GM21825 (cell line): ENCODE measurements around the gene WDR5.

ENCODE experiments used
- ATAC-seq: cut with Tn5 transposase; IDR thresholded peaks from one replicate; pipeline ENCODE4 v1.9.1; 2021; ENCODE audit warnings: mild to moderate bottlenecking, moderate library complexity; ENCODE audit not compliant: unreplicated experiment

The WDR5 gene

DNA sequence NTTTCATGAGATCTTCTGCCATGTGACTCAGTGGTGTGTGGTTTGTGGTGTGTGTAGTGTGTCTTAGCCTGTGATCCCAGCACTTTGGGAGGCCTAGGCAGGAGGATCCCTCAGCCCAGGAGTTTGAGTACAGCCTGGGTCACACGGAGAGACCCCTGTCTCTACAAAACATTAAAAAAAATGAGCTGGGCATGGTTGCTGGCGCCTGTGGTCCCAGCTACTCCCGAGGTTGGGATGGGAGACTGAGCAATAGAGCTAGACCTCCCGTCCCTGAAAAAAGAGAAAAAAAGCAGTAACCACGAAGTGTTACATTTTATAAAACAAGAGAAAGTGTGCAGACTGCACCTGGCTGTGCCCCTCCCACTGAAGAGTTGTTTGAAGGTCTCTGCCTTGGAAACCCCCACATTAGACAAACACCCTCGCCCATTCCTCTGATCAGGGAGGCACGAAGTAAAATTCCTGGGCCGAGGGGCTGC lies 49.7 kb downstream of the WDR5 start:
- ATAC-seq: no peak

DNA sequence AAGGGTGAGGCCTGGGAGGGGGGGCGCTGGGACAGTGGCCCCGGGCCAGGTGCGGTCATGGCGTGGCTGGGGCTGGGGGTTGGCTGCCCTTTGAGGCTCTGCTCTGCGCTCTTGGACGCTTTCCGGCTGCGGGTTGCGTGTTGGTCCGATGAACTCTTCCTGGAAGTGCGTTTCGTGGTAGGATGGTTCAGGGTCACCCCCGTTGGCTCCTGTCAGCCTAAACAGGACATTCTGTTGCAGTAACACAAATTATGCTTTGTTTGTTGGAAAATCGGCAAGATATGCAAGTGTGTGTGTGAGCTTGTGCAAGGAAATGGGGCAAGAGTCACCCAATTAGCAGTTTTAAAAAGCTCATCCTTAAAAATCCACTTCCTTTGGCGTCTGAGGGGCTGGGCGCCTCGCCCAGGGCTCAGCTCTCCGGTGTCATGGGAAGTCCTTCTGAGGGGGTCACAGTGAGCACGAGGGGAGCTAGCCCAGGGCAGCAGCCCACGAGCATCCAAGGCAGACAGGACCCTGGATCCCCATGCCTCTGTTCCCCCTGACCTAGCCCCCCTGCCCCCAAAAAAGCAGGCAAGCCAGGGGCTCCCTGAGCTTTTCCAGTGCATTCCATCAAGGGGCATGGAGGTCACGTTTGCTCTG lies 50.7 kb downstream of the WDR5 start:
- ATAC-seq: no peak

GRCh38 chr9:134187110-134187531 lies 51.2 kb downstream of the WDR5 start:
- ATAC-seq: no peak

DNA sequence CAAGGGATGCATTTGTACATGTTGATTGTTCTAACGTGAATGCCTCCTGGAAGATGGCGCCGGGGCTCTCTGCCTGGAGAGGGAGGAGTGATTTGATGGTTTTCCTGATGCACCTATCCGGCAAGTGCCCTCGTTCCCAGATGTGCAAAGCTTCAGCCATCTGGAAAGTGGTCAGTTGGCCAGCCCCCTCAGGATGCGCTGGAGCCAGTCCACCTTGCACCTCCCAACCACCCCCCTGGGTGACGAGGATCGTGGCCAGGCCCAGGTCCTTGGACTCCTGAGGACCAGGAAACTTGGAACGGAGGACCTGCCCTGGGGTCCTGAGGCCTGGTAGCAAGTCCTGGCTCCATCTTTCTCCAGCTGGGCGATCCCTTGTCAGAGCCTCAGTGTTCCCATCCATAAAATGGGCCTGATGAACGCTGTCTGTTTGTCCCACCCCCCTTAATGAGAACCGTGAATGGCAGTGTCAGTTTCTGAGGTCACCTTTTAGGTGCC lies 52.1 kb downstream of the WDR5 start:
- no peak for ATAC-seq

DNA sequence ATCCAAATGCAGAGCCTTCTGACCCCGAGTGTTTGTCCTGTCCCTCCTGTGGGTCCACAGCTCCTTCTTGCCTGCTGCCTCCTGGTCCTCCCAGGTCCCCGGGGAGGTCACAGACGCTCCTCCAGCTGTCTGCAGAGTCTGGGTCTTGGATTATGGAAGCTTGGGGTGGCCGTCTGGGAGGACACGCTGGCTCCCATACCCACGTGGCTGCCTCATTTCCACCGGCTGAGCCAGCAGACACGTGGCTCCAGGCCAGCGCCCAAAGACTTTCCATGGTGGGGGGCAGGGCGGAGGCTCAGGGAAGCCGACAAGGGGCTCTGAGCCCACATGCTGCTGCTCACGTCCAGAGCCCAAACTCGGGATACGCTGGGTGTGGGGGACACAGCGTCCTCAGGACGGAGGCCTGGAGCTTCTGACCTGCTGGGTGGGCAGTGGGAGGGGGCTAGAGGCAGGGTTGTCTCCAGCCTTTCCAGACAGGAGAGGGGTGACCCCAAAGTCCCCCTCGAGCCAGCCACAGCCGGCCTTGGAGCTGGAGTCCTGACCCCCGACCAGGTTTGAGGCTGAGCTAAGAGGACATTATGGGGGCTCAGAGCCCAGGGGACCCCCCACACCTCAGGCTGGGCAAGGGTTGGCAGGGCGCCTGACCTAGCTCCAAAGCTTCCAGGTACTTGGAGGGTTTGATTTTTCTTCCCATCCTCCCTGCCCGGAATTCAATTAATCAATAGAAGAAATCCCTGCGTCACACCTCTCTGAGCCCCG lies 52.7 kb downstream of the WDR5 start:
- ATAC-seq: no peak

GRCh38 chr9:134189145-134189469 lies 53.2 kb downstream of the WDR5 start:
- no peak for ATAC-seq

GRCh38 chr9:134189470-134190231 lies 53.8 kb downstream of the WDR5 start:
- ATAC-seq: no peak

DNA sequence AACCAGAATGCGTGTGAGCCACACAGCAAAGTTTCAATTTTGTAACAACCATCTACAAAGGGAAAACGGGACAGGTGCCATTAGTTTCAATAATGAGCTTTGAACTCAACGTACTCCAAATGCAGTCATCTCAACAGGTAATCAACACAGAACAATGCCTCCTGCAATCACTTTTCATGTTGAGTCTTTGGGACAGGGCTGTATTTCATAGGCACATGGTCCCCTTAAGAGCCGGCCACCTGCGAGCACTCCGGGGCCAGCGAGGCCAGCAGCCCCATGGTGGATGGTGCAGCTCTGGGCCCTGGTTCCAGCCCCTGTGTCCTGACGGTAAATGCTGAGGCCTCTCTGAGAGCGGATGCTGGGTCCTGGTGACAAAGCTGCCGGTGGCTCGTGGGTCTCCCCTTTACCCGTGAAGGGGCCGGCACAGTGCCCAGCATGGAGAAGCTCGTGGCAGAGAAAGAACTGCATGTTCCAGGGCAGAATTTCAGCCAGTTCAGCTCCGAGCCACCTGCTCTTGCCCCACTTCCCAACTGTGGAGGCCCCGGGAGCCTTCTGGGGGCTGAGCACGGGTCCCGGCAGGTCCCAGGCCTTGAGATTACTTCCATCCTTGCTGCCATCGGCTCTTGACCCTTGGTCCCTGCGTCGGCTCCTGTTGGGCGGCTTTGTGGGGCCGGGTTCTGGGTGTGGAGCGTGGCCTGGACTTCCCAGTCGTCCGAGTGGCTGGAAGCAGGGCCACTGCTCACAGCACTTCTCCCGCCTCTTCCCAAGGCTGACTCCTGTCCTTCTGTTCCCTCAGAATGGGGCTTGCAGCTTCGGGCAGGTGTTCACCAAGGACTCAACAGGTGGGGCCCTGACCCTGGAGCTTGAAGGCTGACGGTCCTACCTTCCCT lies 54.6 kb downstream of the WDR5 start:
- no peak for ATAC-seq

DNA sequence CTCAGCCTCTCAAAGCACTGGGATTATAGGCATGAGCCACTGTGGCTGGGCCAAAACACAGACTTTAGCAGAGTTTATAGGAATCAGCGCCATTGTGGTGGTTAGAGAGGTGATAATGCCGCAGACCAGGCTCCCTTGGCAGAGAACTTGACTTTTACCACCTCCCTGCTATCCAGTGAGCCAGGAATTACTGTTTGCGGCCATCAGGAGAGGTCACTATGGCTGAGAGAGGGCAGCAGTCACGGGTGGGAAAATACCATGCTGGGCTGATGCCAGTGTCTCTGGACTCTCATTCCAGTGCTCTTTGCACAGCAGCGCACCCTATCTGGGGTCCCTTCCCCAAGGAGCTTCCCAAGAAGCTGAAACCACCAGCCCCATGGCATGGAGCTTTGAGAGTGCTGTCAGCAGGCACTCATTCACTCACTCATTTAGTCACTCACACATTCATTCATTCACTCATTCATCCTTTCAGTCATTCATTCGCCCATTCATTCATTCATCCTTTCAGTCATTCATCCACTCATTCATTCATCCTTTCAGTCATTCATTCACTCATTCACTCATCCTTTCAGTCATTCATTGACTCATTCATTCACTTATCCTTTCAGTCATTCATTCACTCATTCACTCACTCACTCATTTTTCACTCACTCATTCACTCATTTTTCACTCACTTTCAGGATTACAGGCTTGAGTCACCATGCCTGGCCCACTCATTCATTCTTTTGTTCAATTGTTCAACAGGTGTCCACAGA lies 55.8 kb downstream of the WDR5 start:
- ATAC-seq: no peak

DNA sequence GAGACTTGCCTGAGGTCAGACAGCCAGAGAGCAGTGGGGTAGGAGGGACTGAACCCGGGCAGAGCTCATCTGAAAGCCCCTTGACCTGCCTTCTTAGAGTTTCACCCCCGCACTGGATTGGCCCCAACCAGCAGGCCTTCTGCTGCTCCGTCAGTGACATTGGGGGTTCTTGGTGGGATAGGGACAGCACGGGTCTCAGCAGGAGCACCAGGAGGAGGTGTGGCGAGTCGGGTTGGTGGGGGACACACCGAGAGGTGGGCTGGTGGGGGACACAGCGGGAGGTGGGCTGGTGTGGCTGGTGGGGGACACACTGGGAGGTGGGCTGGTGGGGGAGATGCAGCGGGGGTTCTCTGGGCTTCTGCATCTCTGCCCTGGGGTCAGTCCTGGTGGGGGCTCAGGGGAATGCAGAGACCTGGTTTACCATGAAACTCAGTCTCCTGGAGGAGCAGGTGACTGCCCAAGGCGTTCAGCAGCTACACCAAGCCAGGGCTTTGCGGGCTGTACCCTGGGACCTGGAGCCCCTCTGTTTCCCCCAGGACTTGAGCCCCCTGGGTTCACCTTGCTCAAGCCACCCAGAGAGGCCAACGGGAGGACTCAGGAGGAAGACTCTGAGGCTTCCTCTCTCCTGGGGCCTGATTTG lies 56.5 kb downstream of the WDR5 start:
- no peak for ATAC-seq

DNA sequence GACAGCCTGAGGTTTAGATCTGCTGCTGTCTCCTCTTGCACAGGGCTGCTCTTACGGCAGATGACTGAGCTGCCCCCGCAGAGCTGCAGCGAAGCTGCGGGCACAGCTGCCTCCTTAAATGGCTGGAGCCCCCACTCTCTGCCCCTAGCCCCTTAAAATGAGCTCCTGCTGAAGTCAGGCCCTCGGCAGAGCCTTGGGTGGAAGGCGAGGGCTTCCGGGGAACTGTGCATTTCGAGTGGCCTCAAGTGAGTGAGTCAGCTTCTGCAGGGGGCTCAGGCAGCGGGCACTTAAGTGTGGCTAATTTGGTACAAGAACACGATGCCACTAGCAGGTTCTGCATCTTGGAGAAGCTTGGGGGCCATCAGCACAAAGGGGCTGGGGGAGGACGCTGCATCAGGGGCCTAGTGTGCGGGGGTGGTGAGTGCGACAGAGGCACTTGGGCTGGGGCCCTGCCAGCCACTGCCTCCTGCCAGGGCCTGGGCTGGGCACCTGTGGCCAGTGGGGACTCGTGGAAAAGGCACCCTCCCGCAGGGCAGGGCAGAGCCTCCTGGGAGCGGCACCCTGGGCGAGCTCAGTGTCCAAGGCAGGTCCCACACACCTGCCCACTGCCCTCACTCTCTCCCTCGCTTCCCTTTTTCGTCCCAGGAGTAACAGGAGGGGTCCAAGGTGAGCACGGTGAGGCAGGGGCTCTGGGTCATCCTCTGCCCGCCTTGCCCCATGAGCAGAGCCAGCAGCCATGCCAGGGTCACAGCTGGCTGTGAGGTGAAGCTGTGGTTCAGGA lies 57.3 kb downstream of the WDR5 start:
- ATAC-seq: no peak

DNA sequence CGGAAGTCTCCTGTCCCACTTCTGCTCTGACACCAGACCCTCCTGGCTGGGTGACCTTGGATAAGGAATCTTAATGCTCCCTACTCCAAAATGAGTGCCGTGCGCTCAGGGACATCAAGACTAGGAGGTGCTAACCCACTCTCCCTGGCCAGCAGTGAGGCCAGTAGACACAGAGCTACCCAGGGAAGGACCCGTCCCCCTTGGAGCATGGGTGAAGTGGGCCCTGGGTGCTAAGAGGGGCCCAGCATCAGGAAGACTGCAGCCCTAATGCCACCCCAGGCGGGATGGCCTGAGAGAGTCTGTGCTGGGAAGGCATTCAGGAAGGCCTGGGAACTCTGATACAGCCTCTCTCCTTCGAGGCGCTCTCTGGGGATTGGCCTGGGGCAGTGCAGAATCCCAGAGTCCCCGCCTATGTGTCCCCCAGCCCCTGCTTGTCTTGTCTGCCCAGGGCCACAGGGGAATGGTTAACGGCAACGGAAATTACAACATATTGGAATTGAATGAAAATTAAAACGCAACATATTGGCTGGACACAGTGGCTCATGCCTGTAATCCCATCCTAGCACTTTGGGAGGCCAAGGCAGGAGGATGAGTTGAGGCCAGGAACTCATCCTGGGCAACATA lies 58.1 kb downstream of the WDR5 start:
- ATAC-seq: no peak

DNA sequence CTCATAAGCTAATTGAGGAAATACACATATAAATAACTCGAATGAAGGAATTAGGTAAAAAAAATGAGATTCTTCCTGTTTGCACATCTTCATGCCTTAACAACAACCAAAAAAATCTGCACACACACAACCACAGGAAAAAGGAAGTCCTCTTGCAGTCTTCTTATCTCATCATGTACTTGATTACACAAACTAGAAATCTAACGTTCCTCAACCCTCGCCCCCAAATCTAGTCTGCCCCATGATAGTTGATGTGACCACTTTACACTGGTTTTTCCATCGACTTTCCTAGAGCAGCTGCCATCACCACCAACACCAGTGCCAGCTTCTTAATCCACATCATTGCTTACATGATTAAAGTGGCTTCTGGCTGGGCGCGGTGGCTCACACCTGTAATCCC lies 59.7 kb downstream of the WDR5 start:
- ATAC-seq: no peak

DNA sequence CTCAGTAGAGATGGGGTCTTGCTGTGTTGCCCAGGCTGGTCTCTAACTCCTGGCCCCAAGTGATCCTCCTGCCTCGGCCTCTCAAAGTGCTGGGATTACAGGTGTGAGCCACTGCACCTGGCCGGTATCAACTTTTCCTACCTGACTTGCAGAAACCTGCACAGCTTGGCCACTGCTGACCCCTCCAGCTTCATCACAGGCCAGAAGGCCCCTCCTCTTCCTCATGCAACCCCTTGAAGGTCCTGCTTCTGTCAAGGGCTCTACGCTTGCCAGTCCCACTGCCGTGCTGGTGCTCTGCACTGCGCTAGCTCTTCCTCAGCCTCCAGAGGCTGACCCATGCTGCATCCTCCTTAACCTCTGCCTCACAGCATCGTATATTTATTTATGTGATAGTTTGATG lies 61.0 kb downstream of the WDR5 start:
- no peak for ATAC-seq

GRCh38 chr9:134198791-134199190 lies 62.9 kb downstream of the WDR5 start:
- ATAC-seq: no peak

GRCh38 chr9:134200730-134201129 lies 64.8 kb downstream of the WDR5 start:
- ATAC-seq: no peak

DNA sequence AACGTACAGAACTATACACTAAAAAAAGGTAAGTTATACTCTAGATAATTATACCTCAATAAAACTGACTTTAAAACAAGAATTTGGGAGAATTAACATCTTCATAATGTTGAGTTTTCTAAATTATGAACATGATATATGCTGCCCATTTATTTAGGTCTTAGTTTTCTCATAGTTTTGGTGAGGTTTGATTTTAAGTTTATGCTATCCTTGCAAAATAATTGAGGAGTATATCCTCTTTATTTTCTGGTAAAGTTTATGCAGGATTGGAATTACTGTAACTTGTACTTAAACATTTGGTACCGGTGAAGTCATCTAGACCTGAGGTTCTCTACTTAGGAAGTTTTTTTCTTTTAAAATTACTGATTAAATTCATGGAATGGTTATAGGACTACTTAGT lies 67.3 kb downstream of the WDR5 start:
- ATAC-seq: no peak

GRCh38 chr9:134204041-134204440 lies 68.2 kb downstream of the WDR5 start:
- no peak for ATAC-seq
